ENCODE results near the gene CHRNB2. TPM values are rescaled to one million over a fixed set of nuclear protein-coding genes. Genes with fewer than 3 reads are reported as not detected.

Gene CHRNB2
- total and polyA plus RNA-seq, 2 of the 8 experiments (the other 6 are each of a cell fraction or from before 2014, with no cell fraction given), result 3.1 to 4.1 TPM

- ChIA-PET POLR2A (ENCODE audit: partially characterized antibody) (interaction anchor here (0.6 to 5.0 kb wide), 3 partner anchors 17 to 293 kb away, joined by 3 to 23 read pairs (median 3); no protein-coding TSS in a partner anchor), CTCF (ENCODE audit: partially characterized antibody) (interaction anchor here (0.6 to 2.1 kb wide), 11 partner anchors 8 to 478 kb away, joined by 3 to 13 read pairs (median 3); partner anchors contain the start of gene ADAR)
- Histone ChIP-seq H2AFZ (ENCODE audit: low read length) (no peak overlapping the region), H3K4ac (replicated peaks; ENCODE audit: insufficient read length, low read depth, low read length) (no peak overlapping the region), H3K36me3 (ENCODE audit: control insufficient read depth in 2 of 4, insufficient read depth in 4 of 4, low read length in 3 of 4) (peaks cover 0 to 3% (median 0%) of the 10 kb centered on the region in 4 experiments; a peak in 2 of 8 replicates), H2BK5ac (ENCODE audit: low read depth, low read length) (no peak overlapping the region), H3K79me2 (ENCODE audit: control insufficient read depth in 1 of 2, insufficient read depth in 2 of 2, low read length in 2 of 2) (no peaks in the 10 kb centered on the region), H3K23ac (ENCODE audit: insufficient read length) (no peak overlapping the region), H3K9ac (replicated peaks in 1 of 4; ENCODE audit: extremely low read depth in 1 of 4, low read depth in 3 of 4, low read length in 3 of 4) (no peak overlapping the region; a peak in 1 of 7 replicates), H4K91ac (replicated peaks; ENCODE audit: insufficient read length, low read length) (no peak overlapping the region), H3K23me2 (ENCODE audit: low read depth, low read length) (peaks cover under 1% of the 10 kb centered on the region; the same call in 1 of the 2 replicates), H3K9me3 (ENCODE audit: insufficient read depth in 2 of 2, low read depth in 1 of 2, low read length in 1 of 2) (no peaks in the 10 kb centered on the region), H3K14ac (ENCODE audit: insufficient read length) (no peak overlapping the region), H3K27me3 (replicated peaks in 1 of 4; ENCODE audit: control insufficient read depth in 3 of 4, extremely low read depth in 1 of 4, insufficient read depth in 3 of 4, low read length in 3 of 4) (peaks cover 0 to 5% (median 0%) of the 10 kb centered on the region in 4 experiments; a peak in 1 of 7 replicates), H3K4me1 (replicated peaks in 1 of 4; ENCODE audit: control insufficient read depth in 3 of 4, insufficient read depth in 4 of 4, low read length in 3 of 4) (peaks cover 0 to 9% (median 6%) of the 10 kb centered on the region in 4 experiments; a peak in 3 of 7 replicates), H2BK15ac (ENCODE audit: low read length) (no peak overlapping the region), H4K8ac (ENCODE audit: extremely low read depth, insufficient read depth, low read length) (no peak overlapping the region), H2BK120ac (replicated peaks; ENCODE audit: low read depth, low read length) (no peak overlapping the region), H3K56ac (replicated peaks; ENCODE audit: insufficient read length, low read depth, low read length) (no peak overlapping the region), H3K79me1 (ENCODE audit: low read depth, low read length) (no peaks in the 10 kb centered on the region), H3K4me2 (ENCODE audit: insufficient read depth in 1 of 2, low read depth in 2 of 2, low read length in 2 of 2) (no peak overlapping the region), H3K18ac (ENCODE audit: extremely low read depth, low read length) (no peak overlapping the region), H2BK20ac (ENCODE audit: low read length) (no peak overlapping the region), H3K4me3 (ENCODE audit: extremely low read depth in 1 of 4, insufficient read depth in 2 of 4, low read depth in 3 of 4, low read length in 4 of 4) (no peak overlapping the region), H2AK5ac (ENCODE audit: low read depth, low read length) (no peak overlapping the region), H2BK12ac (ENCODE audit: low read depth, low read length) (no peak overlapping the region), H4K20me1 (replicated peaks in 1 of 2; ENCODE audit: control insufficient read depth in 1 of 2, insufficient read depth in 2 of 2, low read length in 2 of 2) (peaks cover 3 to 15% of the 10 kb centered on the region in 2 experiments), H4K5ac (ENCODE audit: insufficient read length, low read depth, low read length) (no peak overlapping the region), H3K27ac (ENCODE audit: low read depth, low read length) (no peak overlapping the region)
- DNase-seq (ENCODE audit: low read depth in 1 of 2, low spot score in 2 of 2), result no peak
- TF ChIP-seq CREB1 (IDR thresholded peaks at IDR 0.05) (no peak), POLR2AphosphoS5 (IDR thresholded peaks at IDR 0.05; ENCODE audit: low read depth, low read length) (no peak), TAF1 (IDR thresholded peaks at IDR 0.05; ENCODE audit: low read depth, low read length) (no peak), SIX5 (IDR thresholded peaks at IDR 0.05; ENCODE audit: low read depth, low read length) (no peak), POU5F1 (IDR thresholded peaks at IDR 0.05; ENCODE audit: low read depth, low read length) (no peak), KDM4A (IDR thresholded peaks at IDR 0.05; ENCODE audit: low read depth, low read length, severe bottlenecking) (no peak), TBP (IDR thresholded peaks at IDR 0.05; ENCODE audit: low read depth, low read length) (no peak)
- no peak for FAIRE-seq
- 91% methylated on average over 3 of the region's 3 CpGs; no CpG with 5 or more reads in 1 of the 2 experiments for WGBS, 2 experiments (ENCODE audit: extremely low coverage in 1 of 2, insufficient coverage in 1 of 2, insufficient read length in 1 of 2, insufficient replicate concordance in 2 of 2, low coverage in 1 of 2, low lambda C conversion rate in 2 of 2, missing lambda C conversion rate in 1 of 2)
Observed at GRCh38 chr1:154573168-154573510, 5.6 kb downstream of the CHRNB2 start.

All from H1 (cell line).